ENCODE results near the gene EOGT.

- TF ChIP-seq, protein P1, sequence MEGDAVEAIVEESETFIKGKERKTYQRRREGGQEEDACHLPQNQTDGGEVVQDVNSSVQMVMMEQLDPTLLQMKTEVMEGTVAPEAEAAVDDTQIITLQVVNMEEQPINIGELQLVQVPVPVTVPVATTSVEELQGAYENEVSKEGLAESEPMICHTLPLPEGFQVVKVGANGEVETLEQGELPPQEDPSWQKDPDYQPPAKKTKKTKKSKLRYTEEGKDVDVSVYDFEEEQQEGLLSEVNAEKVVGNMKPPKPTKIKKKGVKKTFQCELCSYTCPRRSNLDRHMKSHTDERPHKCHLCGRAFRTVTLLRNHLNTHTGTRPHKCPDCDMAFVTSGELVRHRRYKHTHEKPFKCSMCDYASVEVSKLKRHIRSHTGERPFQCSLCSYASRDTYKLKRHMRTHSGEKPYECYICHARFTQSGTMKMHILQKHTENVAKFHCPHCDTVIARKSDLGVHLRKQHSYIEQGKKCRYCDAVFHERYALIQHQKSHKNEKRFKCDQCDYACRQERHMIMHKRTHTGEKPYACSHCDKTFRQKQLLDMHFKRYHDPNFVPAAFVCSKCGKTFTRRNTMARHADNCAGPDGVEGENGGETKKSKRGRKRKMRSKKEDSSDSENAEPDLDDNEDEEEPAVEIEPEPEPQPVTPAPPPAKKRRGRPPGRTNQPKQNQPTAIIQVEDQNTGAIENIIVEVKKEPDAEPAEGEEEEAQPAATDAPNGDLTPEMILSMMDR (IDR thresholded peaks at IDR 0.05), result no peak
- no peak for TF ChIP-seq POLR2A (IDR thresholded peaks at IDR 0.05)
- no peak for TF ChIP-seq POLR2AphosphoS5 (IDR thresholded peaks at IDR 0.05; ENCODE audit: insufficient read depth in 1 of 2, low read depth in 1 of 2)
Observed at GRCh38 chr3:69014022-69014580, 617 bp upstream of the EOGT start.

Measured in vagina (tissue), 2 donors.